ENCODE measurements around the gene MRS2. TPM values are rescaled to one million over a fixed set of nuclear protein-coding genes. Genes with fewer than 3 reads are reported as not detected.
"Not testable (repeated sequence)": the region's sequence is repeated elsewhere in the genome, so short reads cannot be mapped to it uniquely, and the experiment has no call there.

Gene MRS2
- total RNA-seq, 2 experiments from 2014 or later, result 18.9 to 19.8 TPM

DNA sequence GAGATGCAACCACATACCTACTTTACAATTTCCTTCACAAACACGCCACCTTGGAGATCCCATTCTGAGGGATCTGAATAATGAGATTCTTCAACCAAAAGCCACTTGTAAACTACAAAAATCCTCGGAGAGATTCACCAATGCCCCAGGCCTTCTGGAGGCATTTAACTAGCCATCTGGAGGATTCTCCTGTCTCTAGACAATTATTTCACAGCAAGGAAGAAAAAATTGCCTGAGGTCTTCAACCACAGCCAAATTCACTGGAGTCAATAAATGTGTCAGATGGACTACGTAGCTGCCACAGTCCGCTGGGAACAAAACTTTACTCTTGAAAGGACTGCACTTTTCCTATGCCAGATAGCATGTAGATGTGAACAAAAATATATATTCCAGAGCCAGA, 25.9 kb upstream of the MRS2 start:
- no peaks in the 10 kb centered on the region for H3K36me3 Mint-ChIP-seq (ENCODE audit: low read depth)
- H3K9me3 Mint-ChIP-seq, result peaks cover 1% of the 10 kb centered on the region
- no peak overlapping the region for H3K27ac Mint-ChIP-seq
- no peak for DNase-seq
- no peaks in the 10 kb centered on the region for H3K4me1 Mint-ChIP-seq (ENCODE audit: low read depth)
- CTCF ChIA-PET, result no interaction called here
- H3K4me3 Mint-ChIP-seq, result no peak overlapping the region
- H3K27me3 Mint-ChIP-seq (ENCODE audit: low read depth), result peaks cover 2% of the 10 kb centered on the region
- intact Hi-C loops (cut with micrococcal nuclease), result no loop called here

- DNase-seq, result no peak
- Mint-ChIP-seq H3K27me3 (ENCODE audit: low read depth) (peaks cover 2% of the 10 kb centered on the region), H3K4me3 (no peak overlapping the region), H3K36me3 (ENCODE audit: low read depth) (no peaks in the 10 kb centered on the region), H3K4me1 (ENCODE audit: low read depth) (no peaks in the 10 kb centered on the region), H3K9me3 (peaks cover 1% of the 10 kb centered on the region), H3K27ac (no peak overlapping the region)
- CTCF ChIA-PET, result no interaction called here
- intact Hi-C loops (cut with micrococcal nuclease), result no loop called here
These were observed 24.2 kb upstream of the MRS2 start for GRCh38 chr6:24378473-24379097.

DNA sequence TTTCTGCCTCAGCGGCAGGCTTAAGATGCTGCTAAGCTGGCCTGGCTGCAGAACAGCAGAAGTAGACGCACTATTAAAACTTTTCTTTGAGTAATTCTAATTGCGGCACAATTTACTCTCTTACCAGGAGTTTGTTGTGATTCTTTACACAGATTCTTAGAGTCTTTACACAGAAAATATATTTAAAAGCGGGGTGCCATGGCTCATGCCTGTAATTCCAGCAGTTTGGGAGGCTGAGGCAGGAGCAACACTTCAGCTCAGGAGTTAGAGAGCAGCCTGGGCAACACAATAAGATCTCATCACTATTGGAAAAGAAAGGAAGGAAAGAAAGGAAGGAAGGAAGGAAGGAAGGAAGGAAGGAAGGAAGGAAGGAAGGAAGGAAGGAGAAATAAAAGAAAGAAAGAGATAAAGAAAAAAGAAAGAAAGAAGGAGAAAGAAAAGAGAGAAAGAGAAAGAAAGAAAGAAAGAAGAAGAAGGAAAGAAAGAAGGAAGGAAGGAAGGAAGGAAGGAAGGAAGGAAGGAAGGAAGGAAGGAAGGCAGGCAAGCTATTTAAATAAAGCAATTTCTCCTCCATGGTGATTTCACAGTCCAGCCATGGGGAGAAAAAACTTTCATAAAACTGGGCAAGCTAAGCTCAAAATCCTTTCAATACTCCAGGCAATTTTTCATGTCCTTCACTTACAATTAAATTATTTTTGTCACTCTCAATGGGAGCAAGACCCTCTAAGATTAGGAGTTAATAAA, 21.1 kb upstream of the MRS2 start:
- H3K27me3 Mint-ChIP-seq (ENCODE audit: low read depth), result peaks cover 2% of the 10 kb centered on the region
- peaks cover 1% of the 10 kb centered on the region for H3K9me3 Mint-ChIP-seq
- H3K36me3 Mint-ChIP-seq (ENCODE audit: low read depth), result no peaks in the 10 kb centered on the region
- no peak overlapping the region for H3K4me3 Mint-ChIP-seq
- CTCF ChIA-PET, result no interaction called here
- no peak overlapping the region for H3K27ac Mint-ChIP-seq
- H3K4me1 Mint-ChIP-seq (ENCODE audit: low read depth), result no peaks in the 10 kb centered on the region
- DNase-seq, result no peak
- intact Hi-C loops (cut with micrococcal nuclease), result no loop called here

GRCh38 chr6:24382220-24382540, 20.6 kb upstream of the MRS2 start:
- H3K4me3 Mint-ChIP-seq, result no peak overlapping the region
- peaks cover 1% of the 10 kb centered on the region for H3K9me3 Mint-ChIP-seq
- peaks cover 2% of the 10 kb centered on the region for H3K27me3 Mint-ChIP-seq (ENCODE audit: low read depth)
- DNase-seq, result no peak
- intact Hi-C loops (cut with micrococcal nuclease), result no loop called here
- no peaks in the 10 kb centered on the region for H3K4me1 Mint-ChIP-seq (ENCODE audit: low read depth)
- H3K27ac Mint-ChIP-seq, result no peak overlapping the region
- no peaks in the 10 kb centered on the region for H3K36me3 Mint-ChIP-seq (ENCODE audit: low read depth)
- CTCF ChIA-PET, result no interaction called here

GRCh38 chr6:24382891-24383494, 19.7 kb upstream of the MRS2 start:
- DNase-seq; H3K9me3 Mint-ChIP-seq; H3K4me1 Mint-ChIP-seq (ENCODE audit: low read depth); CTCF ChIA-PET; H3K27ac Mint-ChIP-seq; H3K4me3 Mint-ChIP-seq; H3K36me3 Mint-ChIP-seq (ENCODE audit: low read depth); intact Hi-C loops (cut with micrococcal nuclease); H3K27me3 Mint-ChIP-seq (ENCODE audit: low read depth): not testable (repeated sequence)

DNA sequence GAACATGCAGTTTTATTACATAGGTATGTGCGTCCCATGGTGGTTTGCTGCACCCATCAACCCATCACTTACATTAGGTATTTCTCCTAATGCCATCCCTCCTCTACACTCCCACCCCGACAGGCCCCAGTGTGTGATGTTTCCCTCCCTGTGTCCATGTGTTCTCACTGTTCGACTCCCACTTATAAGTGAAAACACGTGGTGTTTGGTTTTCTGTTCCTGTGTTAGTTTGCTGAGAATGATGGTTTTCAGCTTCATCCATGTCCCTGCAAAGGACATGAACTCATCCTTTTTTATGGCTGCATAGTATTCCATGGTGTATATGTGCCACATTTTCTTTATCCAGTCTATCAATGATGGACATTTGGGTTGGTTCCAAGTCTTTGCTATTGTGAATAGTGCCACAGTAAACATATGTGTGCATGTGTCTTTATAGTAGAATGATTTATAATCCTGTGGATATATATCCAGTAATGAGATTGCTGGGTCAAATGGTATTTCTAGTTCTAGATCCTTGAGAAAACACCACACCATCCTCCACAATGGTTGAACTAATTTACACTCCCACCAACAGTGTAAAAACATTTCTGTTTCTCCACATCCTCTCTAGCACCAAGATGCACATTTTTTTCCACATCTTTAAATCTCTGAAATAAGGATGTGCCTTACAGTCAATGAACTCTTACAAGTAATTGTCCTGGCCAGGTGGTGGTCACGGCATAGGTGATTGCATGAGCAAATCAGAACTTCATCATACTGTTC, 18.2 kb upstream of the MRS2 start:
- CTCF ChIA-PET; H3K4me3 Mint-ChIP-seq; intact Hi-C loops (cut with micrococcal nuclease); H3K27me3 Mint-ChIP-seq (ENCODE audit: low read depth); H3K4me1 Mint-ChIP-seq (ENCODE audit: low read depth); H3K36me3 Mint-ChIP-seq (ENCODE audit: low read depth); H3K27ac Mint-ChIP-seq; DNase-seq; H3K9me3 Mint-ChIP-seq: not testable (repeated sequence)

GRCh38 chr6:24385536-24386269, 17.0 kb upstream of the MRS2 start:
- DNase-seq, result no peak
- Mint-ChIP-seq H3K4me1 (ENCODE audit: low read depth) (no peaks in the 10 kb centered on the region), H3K9me3 (no peaks in the 10 kb centered on the region), H3K4me3 (no peak overlapping the region), H3K27me3 (ENCODE audit: low read depth) (peaks cover 2% of the 10 kb centered on the region), H3K27ac (no peak overlapping the region), H3K36me3 (ENCODE audit: low read depth) (no peaks in the 10 kb centered on the region)
- CTCF ChIA-PET, result interaction anchor here (1.0 to 1.4 kb wide), 2 partner anchors 26 to 102 kb away, joined by 3 read pairs; no protein-coding TSS in a partner anchor
- intact Hi-C loops (cut with micrococcal nuclease), result no loop called here

GRCh38 chr6:24387818-24388217, 14.9 kb upstream of the MRS2 start:
- DNase-seq, result no peak
- Mint-ChIP-seq H3K4me1 (ENCODE audit: low read depth) (no peaks in the 10 kb centered on the region), H3K27me3 (ENCODE audit: low read depth) (peaks cover 2% of the 10 kb centered on the region), H3K9me3 (no peaks in the 10 kb centered on the region), H3K4me3 (no peak overlapping the region), H3K27ac (no peak overlapping the region), H3K36me3 (ENCODE audit: low read depth) (no peaks in the 10 kb centered on the region)
- intact Hi-C loops (cut with micrococcal nuclease), result no loop called here
- CTCF ChIA-PET, result interaction anchor here (0.6 to 3.2 kb wide), 3 partner anchors 105 to 272 kb away, joined by 3 to 22 read pairs (median 3); no protein-coding TSS in a partner anchor

DNA sequence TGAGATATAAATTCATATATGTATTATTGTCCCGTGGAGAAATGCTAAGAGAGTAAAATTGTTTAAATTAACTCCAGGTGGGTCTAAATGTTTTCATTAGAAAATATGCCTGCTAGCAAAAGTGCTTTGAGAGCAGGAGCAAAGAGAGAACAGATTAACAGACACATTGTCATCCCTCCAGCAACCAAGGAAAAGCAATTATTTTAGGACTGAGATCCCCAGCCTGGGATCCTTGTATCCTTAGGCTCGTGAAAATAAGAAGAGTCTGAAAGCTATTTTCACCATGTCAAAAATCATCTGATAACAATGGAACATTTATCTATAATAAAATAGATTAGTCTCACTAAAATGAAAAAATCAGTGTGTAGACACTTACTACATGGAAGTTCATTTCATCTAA, 11.5 kb upstream of the MRS2 start:
- CTCF ChIA-PET, result no interaction called here
- intact Hi-C loops (cut with micrococcal nuclease), result no loop called here
- Mint-ChIP-seq H3K4me3 (no peak overlapping the region), H3K4me1 (ENCODE audit: low read depth) (no peaks in the 10 kb centered on the region), H3K36me3 (ENCODE audit: low read depth) (no peaks in the 10 kb centered on the region), H3K27me3 (ENCODE audit: low read depth) (peaks cover 2% of the 10 kb centered on the region), H3K9me3 (no peaks in the 10 kb centered on the region), H3K27ac (no peak overlapping the region)
- no peak for DNase-seq

GRCh38 chr6:24391756-24392405, 10.9 kb upstream of the MRS2 start:
- H3K27ac Mint-ChIP-seq, result no peak overlapping the region
- intact Hi-C loops (cut with micrococcal nuclease), result no loop called here
- no peaks in the 10 kb centered on the region for H3K36me3 Mint-ChIP-seq (ENCODE audit: low read depth)
- CTCF ChIA-PET, result no interaction called here
- no peak for DNase-seq
- peaks cover 7% of the 10 kb centered on the region for H3K27me3 Mint-ChIP-seq (ENCODE audit: low read depth)
- H3K9me3 Mint-ChIP-seq, result peaks cover 2% of the 10 kb centered on the region
- no peaks in the 10 kb centered on the region for H3K4me1 Mint-ChIP-seq (ENCODE audit: low read depth)
- no peak overlapping the region for H3K4me3 Mint-ChIP-seq

- intact Hi-C loops (cut with micrococcal nuclease), result no loop called here
- Mint-ChIP-seq H3K4me3 (no peak overlapping the region), H3K4me1 (ENCODE audit: low read depth) (no peaks in the 10 kb centered on the region), H3K36me3 (ENCODE audit: low read depth) (no peaks in the 10 kb centered on the region), H3K27me3 (ENCODE audit: low read depth) (peaks cover 16% of the 10 kb centered on the region), H3K27ac (no peak overlapping the region), H3K9me3 (peaks cover 2% of the 10 kb centered on the region)
- DNase-seq, result no peak
- CTCF ChIA-PET, result interaction anchor here (0.6 kb wide), 1 partner anchor 111 kb away, joined by 4 read pairs; no protein-coding TSS in a partner anchor
These were observed 8.5 kb upstream of the MRS2 start for GRCh38 chr6:24394061-24394779.

Data from activated naive CD4-positive, alpha-beta T cell treated with anti-CD3 and anti-CD28 coated beads for 36 hours (primary cell).